Breast epithelium (tissue), 4 donors: ENCODE results near the gene CCNF. TPM values are rescaled to one million over a fixed set of nuclear protein-coding genes. Genes with fewer than 3 reads are reported as not detected.

ENCODE experiments used
- DNase-seq, 2 donors: peaks; one replicate each; pipeline ENCODE4 v3.0.0-alpha.2; 2019; ENCODE audit warnings: low spot score in 2 of 2
- H3K27ac ChIP-seq, 2 donors: fragments of 200-600 bp; sonication (generic) in 1 of 2; one replicate each; pipeline ENCODE4 v1.5.1; 2016 to 2019; ENCODE audit warnings: mild to moderate bottlenecking in 1 of 2
- H3K27me3 ChIP-seq, 2 donors: fragments of 200-600 bp; sonication (generic) in 1 of 2; one replicate each; pipeline versions ENCODE4 v1.5.1 to v1.6.0; 2017 to 2019; ENCODE audit warnings: control low read depth in 1 of 2, mild to moderate bottlenecking in 1 of 2
- H3K36me3 ChIP-seq: fragments of 200-600 bp; one replicate; pipeline ENCODE4 v1.5.1; 2019
- H3K4me1 ChIP-seq, 2 donors: fragments of 200-600 bp; sonication (generic); one replicate each; pipeline ENCODE4 v1.5.1; 2016 to 2019; ENCODE audit warnings: control low read depth in 1 of 2
- H3K4me3 ChIP-seq, 3 donors: fragments of 200-600 bp; sonication (generic); 1 replicate in 2 of 3; 2 replicates in 1 of 3; pipeline ENCODE4 v1.5.1; 2016 to 2019; ENCODE audit warnings: mild to moderate bottlenecking in 3 of 3, moderate library complexity in 2 of 3
- H3K9me3 ChIP-seq, 2 donors: fragments of 200-600 bp; sonication (generic) in 1 of 2; one replicate each; pipeline ENCODE4 v1.5.1; 2016 to 2019; ENCODE audit warnings: control low read depth in 1 of 2
- CTCF ChIP-seq, 3 donors: fragments of 450-650 bp; IDR thresholded peaks; one replicate each; pipeline ENCODE4 v1.5.1; 2016 to 2017; ENCODE audit warnings: antibody characterized with exemption in 3 of 3, mild to moderate bottlenecking in 3 of 3, moderate library complexity in 3 of 3
- POLR2A ChIP-seq: fragments of 450-650 bp; IDR thresholded peaks from one replicate; pipeline ENCODE4 v1.6.1; 2016; ENCODE audit warnings: antibody characterized with exemption, mild to moderate bottlenecking, moderate library complexity
- POLR2AphosphoS5 ChIP-seq, 3 donors: sonication (generic); formaldehyde crosslinking; IDR thresholded peaks; one replicate each; pipeline ENCODE4 v1.6.1; 2017; ENCODE audit warnings: antibody characterized with exemption in 3 of 3
- intact Hi-C: fragments of 100-400 bp; cut with DNase I; formaldehyde crosslinking; loops from one replicate; pipeline ENCODE4 v1.15.1; 2023; ENCODE audit warnings: low total_unique reads
- total RNA-seq, 3 donors: library from RNA; depleted of rRNA; stranded (reverse); fragments of >200 nt; gene quantifications; one replicate each; pipeline ENCODE4 v1.1.0, GENCODE V29; 2016

Gene CCNF
- total RNA-seq, 3 donors from 2014 or later: 1.6 to 2.9 (median 2.7) TPM

- Histone ChIP-seq H3K27ac (no peak overlapping the region), H3K4me1 (no peaks in the 10 kb centered on the region), H3K9me3 (no peaks in the 10 kb centered on the region), H3K4me3 (no peak overlapping the region), H3K36me3 (no peaks in the 10 kb centered on the region), H3K27me3 (no peaks in the 10 kb centered on the region)
- TF ChIP-seq POLR2A: no peak
- TF ChIP-seq POLR2AphosphoS5 (IDR thresholded peaks at IDR 0.05): no peak
- no peak for TF ChIP-seq CTCF (IDR thresholded peaks at IDR 0.05)
- intact Hi-C loops: loop anchor here (10.0 kb wide), 1 partner anchor 80 kb away; the partner anchor contains the start of gene ABCA3
- no peak for DNase-seq
Measured at GRCh38 chr16:2424061-2425007, 4.9 kb upstream of the CCNF start.

GRCh38 chr16:2425008-2425518, 4.2 kb upstream of the CCNF start:
- DNase-seq: no peak
- Histone ChIP-seq H3K36me3 (no peaks in the 10 kb centered on the region), H3K9me3 (no peaks in the 10 kb centered on the region), H3K4me3 (no peak overlapping the region), H3K27ac (no peak overlapping the region), H3K4me1 (peaks cover 3 to 5% of the 10 kb centered on the region in 2 donors), H3K27me3 (no peaks in the 10 kb centered on the region)
- TF ChIP-seq POLR2A: no peak
- TF ChIP-seq CTCF (IDR thresholded peaks at IDR 0.05): no peak
- TF ChIP-seq POLR2AphosphoS5 (IDR thresholded peaks at IDR 0.05): no peak
- intact Hi-C loops: loop anchor here (10.0 kb wide), 1 partner anchor 80 kb away; the partner anchor contains the start of gene ABCA3

- no peaks in the 10 kb centered on the region for H3K9me3 ChIP-seq
- H3K4me1 ChIP-seq: peaks cover 5 to 6% of the 10 kb centered on the region in 2 donors
- intact Hi-C loops: loop anchor here (10.0 kb wide), 1 partner anchor 81 kb away; the partner anchor contains the start of gene ABCA3
- no peak overlapping the region for H3K27ac ChIP-seq
- H3K27me3 ChIP-seq: no peaks in the 10 kb centered on the region
- H3K36me3 ChIP-seq: no peaks in the 10 kb centered on the region
- H3K4me3 ChIP-seq: no peak overlapping the region
- DNase-seq: no peak
- TF ChIP-seq POLR2AphosphoS5 (IDR thresholded peaks at IDR 0.05): no peak
- no peak for TF ChIP-seq POLR2A
- TF ChIP-seq CTCF (IDR thresholded peaks at IDR 0.05): no peak
Measured at GRCh38 chr16:2425825-2426430, 3.3 kb upstream of the CCNF start.

GRCh38 chr16:2426941-2427361, 2.3 kb upstream of the CCNF start:
- H3K4me3 ChIP-seq: no peak overlapping the region
- intact Hi-C loops: loop anchor here (10.0 kb wide), 1 partner anchor 82 kb away; the partner anchor contains the start of gene ABCA3
- DNase-seq: no peak

More at GRCh38 chr16:2426941-2427361, 2.3 kb upstream of the CCNF start:
- TF ChIP-seq CTCF (IDR thresholded peaks at IDR 0.05) (no peak), POLR2A (no peak), POLR2AphosphoS5 (IDR thresholded peaks at IDR 0.05) (no peak)
- Histone ChIP-seq H3K4me1 (peaks cover 5 to 6% of the 10 kb centered on the region in 2 donors), H3K9me3 (no peaks in the 10 kb centered on the region), H3K27ac (no peak overlapping the region), H3K27me3 (no peaks in the 10 kb centered on the region), H3K36me3 (no peaks in the 10 kb centered on the region)
